Measurements from ENCODE around the gene HP1BP3.

- TF ChIP-seq CTCF (IDR thresholded peaks at IDR 0.05; ENCODE audit: low read depth, low read length) (no peak), EZH2phosphoT487 (IDR thresholded peaks at IDR 0.05; ENCODE audit: low read depth) (no peak)
These were observed 73.7 kb downstream of the HP1BP3 start for GRCh38 chr1:20713440-20713839.
